PC-9 (cell line): ENCODE data around the gene STEAP1B. TPM values are rescaled to one million over a fixed set of nuclear protein-coding genes. Genes with fewer than 3 reads are reported as not detected.

ENCODE experiments used
- BruUV-seq: library from RNA; stranded (reverse); fragments of 400-500 nt; replicated peaks from 2 replicates; lab custom pipeline; 2021; lab: Mats Ljungman, UMichigan
- CTCF ChIA-PET: fragments of 300-600 bp; sonication (Branson Sonifier 250); formaldehyde crosslinking; loops from one replicate; lab custom pipeline; 2022; ENCODE audit warnings: antibody characterized with exemption; lab: Charles Lee
- POLR2A ChIA-PET: fragments of 300-600 bp; sonication (Branson Sonifier 250); formaldehyde crosslinking; loops from one replicate; lab custom pipeline; 2022; ENCODE audit warnings: antibody characterized with exemption; ENCODE audit not compliant: unreplicated experiment; lab: Charles Lee
- DNase-seq, 2 experiments: peaks; one replicate each; pipeline versions ENCODE4 v3.0.0 to v3.0.0-alpha.2; 2015 to 2022; ENCODE audit warnings: mixed read lengths in 1 of 2
- H2AFZ ChIP-seq: fragments of 200-600 bp; sonication (generic); 2 replicates; pipeline ENCODE4 v1.8.1; 2017; ENCODE audit warnings: antibody characterized with exemption
- H3F3A ChIP-seq: fragments of 200-600 bp; sonication (generic); 2 replicates; pipeline ENCODE4 v1.8.1; 2017; ENCODE audit warnings: antibody characterized with exemption, mild to moderate bottlenecking, low read depth; ENCODE audit not compliant: insufficient read depth
- H3K27ac ChIP-seq: fragments of 200-600 bp; sonication (generic); 2 replicates; pipeline ENCODE4 v1.6.1; 2016; ENCODE audit warnings: mixed run types
- H3K27me3 ChIP-seq: fragments of 200-600 bp; sonication (generic); 2 replicates; pipeline ENCODE4 v1.6.1; 2016; ENCODE audit warnings: low read depth, mixed run types; ENCODE audit not compliant: insufficient read depth
- H3K36me3 ChIP-seq: fragments of 200-600 bp; sonication (generic); 2 replicates; pipeline ENCODE4 v1.6.1; 2016; ENCODE audit warnings: low read depth, mixed run types
- H3K4me1 ChIP-seq: fragments of 200-600 bp; sonication (generic); replicated peaks from 2 replicates; pipeline ENCODE4 v1.6.1; 2016; ENCODE audit warnings: mixed run types; ENCODE audit not compliant: insufficient read depth
- H3K4me2 ChIP-seq: fragments of 200-600 bp; sonication (generic); 2 replicates; pipeline ENCODE4 v1.6.1; 2017; ENCODE audit warnings: mixed run types
- H3K4me3 ChIP-seq: fragments of 200-600 bp; sonication (generic); 2 replicates; pipeline ENCODE4 v1.6.1; 2016; ENCODE audit warnings: mixed run types
- H3K79me2 ChIP-seq: fragments of 200-600 bp; sonication (generic); 2 replicates; pipeline ENCODE4 v1.6.1; 2017; ENCODE audit warnings: low read depth, mixed run types
- H3K9me2 ChIP-seq: fragments of 200-600 bp; sonication (generic); 2 replicates; pipeline ENCODE4 v1.8.1; 2017; ENCODE audit warnings: mild to moderate bottlenecking; ENCODE audit not compliant: insufficient read depth
- H3K9me3 ChIP-seq: fragments of 200-600 bp; sonication (generic); 2 replicates; pipeline ENCODE4 v1.8.1; 2016; ENCODE audit warnings: low read depth; ENCODE audit not compliant: insufficient read depth
- H4K20me1 ChIP-seq: fragments of 200-600 bp; sonication (generic); 2 replicates; pipeline ENCODE4 v1.8.1; 2017; ENCODE audit not compliant: insufficient read depth
- EZH2 ChIP-seq: fragments of 200-600 bp; sonication (generic); IDR thresholded peaks from 2 replicates; pipeline ENCODE4 v1.8.0; 2017; ENCODE audit warnings: antibody characterized with exemption, low read depth
- intact Hi-C: fragments of 100-400 bp; cut with micrococcal nuclease; formaldehyde crosslinking; loops from one replicate; pipeline ENCODE4 v1.10.0; 2022; ENCODE audit not compliant: unreplicated experiment
- total RNA-seq: library from RNA; stranded (reverse); gene quantifications from 2 replicates; pipeline ENCODE4 v1.2.3, GENCODE V29; 2021
- TF ChIP-seq, protein P1 (sequence below): fragments of 200-600 bp; sonication (generic); conservative IDR thresholded peaks from 2 replicates; pipeline ENCODE4 v1.6.1; 2017; ENCODE audit warnings: mixed run types, antibody characterized with exemption, mild to moderate bottlenecking, moderate library complexity

STEAP1B gene
- total RNA-seq, 1 experiment from 2014 or later, result 0.35 TPM

DNA sequence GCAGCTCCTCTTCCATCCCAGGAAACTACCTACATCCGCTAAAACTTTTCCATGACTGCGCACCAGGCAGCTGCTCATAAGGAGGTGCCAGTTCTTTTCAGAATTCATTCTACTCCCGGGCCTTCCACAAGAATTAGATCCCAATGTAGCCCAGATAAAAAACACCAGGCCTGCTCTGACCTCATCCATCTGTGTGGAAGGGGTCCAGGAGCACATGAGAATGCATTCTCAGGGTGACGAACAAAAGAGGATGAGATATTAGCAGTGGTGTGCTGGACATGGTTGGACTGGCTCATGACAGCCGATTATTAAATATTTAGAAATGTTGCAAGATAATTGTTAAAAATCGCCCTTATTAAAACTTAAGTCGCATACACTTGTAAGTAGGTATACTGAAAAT is 43.2 kb upstream of the STEAP1B start:
- H3K79me2 ChIP-seq, result no peaks in the 10 kb centered on the region
- no peaks in the 10 kb centered on the region for H3K36me3 ChIP-seq
- no peak overlapping the region for H2AFZ ChIP-seq
- H3K4me2 ChIP-seq, result no peak overlapping the region
- H3K9me2 ChIP-seq, result no peaks in the 10 kb centered on the region
- TF ChIP-seq, protein P1, sequence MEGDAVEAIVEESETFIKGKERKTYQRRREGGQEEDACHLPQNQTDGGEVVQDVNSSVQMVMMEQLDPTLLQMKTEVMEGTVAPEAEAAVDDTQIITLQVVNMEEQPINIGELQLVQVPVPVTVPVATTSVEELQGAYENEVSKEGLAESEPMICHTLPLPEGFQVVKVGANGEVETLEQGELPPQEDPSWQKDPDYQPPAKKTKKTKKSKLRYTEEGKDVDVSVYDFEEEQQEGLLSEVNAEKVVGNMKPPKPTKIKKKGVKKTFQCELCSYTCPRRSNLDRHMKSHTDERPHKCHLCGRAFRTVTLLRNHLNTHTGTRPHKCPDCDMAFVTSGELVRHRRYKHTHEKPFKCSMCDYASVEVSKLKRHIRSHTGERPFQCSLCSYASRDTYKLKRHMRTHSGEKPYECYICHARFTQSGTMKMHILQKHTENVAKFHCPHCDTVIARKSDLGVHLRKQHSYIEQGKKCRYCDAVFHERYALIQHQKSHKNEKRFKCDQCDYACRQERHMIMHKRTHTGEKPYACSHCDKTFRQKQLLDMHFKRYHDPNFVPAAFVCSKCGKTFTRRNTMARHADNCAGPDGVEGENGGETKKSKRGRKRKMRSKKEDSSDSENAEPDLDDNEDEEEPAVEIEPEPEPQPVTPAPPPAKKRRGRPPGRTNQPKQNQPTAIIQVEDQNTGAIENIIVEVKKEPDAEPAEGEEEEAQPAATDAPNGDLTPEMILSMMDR, result no peak
- TF ChIP-seq EZH2, result no peak
- ChIA-PET CTCF (interaction anchor here (0.6 to 0.7 kb wide), 2 partner anchors 38 to 545 kb away, joined by 3 read pairs; no protein-coding TSS in a partner anchor), POLR2A (interaction anchor here (0.6 kb wide), 1 partner anchor 244 kb away, joined by 4 read pairs; no protein-coding TSS in a partner anchor)
- no peak overlapping the region for H3K4me3 ChIP-seq
- DNase-seq, result no peak
- BruUV-seq, result no TSS peak
- no peak overlapping the region for H3K27ac ChIP-seq
- H3K4me1 ChIP-seq, result no peaks in the 10 kb centered on the region
- no peaks in the 10 kb centered on the region for H3F3A ChIP-seq
- intact Hi-C loops, result no loop called here
- H4K20me1 ChIP-seq, result no peaks in the 10 kb centered on the region
- no peaks in the 10 kb centered on the region for H3K9me3 ChIP-seq
- no peaks in the 10 kb centered on the region for H3K27me3 ChIP-seq

DNA sequence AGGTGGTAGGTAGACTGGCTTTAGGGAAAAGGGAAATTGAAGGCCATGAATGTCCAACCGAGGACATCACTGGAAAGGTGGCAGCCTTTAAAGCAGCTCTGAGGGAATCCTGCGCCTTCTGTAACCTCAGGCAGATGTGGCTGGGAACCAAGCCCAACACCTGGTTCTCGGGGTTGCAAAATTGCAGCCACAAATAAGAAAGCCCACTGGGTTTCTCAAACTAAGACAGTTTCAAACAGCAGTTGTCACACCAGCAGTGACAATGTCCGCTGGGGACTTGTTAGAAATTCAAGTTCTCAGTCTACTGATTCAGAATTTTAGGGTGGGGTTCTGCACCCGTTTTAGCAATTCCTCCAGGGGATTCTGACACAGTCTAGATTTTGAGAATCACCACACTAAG is 42.7 kb upstream of the STEAP1B start:
- Histone ChIP-seq H3K27ac (no peak overlapping the region), H3K9me3 (no peaks in the 10 kb centered on the region), H3K36me3 (no peaks in the 10 kb centered on the region), H3K4me1 (no peaks in the 10 kb centered on the region), H3K4me3 (no peak overlapping the region), H3K4me2 (no peak overlapping the region), H2AFZ (no peak overlapping the region), H3K27me3 (no peaks in the 10 kb centered on the region), H3F3A (no peaks in the 10 kb centered on the region), H3K79me2 (no peaks in the 10 kb centered on the region), H3K9me2 (no peaks in the 10 kb centered on the region), H4K20me1 (no peaks in the 10 kb centered on the region)
- BruUV-seq, result no TSS peak
- DNase-seq, result peak in 1 of 2 experiments; percentile 27
- ChIA-PET POLR2A (no interaction called here), CTCF (interaction anchor here (0.6 to 0.7 kb wide), 3 partner anchors 37 to 581 kb away, joined by 3 to 10 read pairs (median 5); no protein-coding TSS in a partner anchor)
- intact Hi-C loops, result no loop called here
- TF ChIP-seq, protein P1, result no peak
- TF ChIP-seq EZH2, result no peak

DNA sequence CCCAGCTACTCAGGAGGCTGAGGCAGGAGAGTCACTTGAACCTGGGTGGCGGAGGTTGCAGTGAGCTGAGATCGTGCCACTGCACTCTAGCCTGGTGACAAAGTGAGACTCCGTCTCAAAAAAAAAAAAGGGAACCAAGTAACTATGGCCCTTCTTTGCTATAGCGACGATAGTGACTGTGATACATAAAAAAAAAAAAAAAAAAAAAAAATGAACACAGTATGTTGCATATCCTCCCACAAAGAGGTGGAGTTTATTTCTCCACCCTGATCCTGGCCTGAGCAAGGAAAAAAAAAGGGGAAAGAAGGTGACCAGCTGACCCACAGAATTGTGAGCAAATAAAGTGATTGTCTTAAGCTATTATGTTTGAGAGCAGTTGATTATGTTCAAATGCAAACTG is 42.3 kb upstream of the STEAP1B start:
- POLR2A ChIA-PET, result no interaction called here
- intact Hi-C loops, result no loop called here
- no peak overlapping the region for H3K4me3 ChIP-seq

More for the DNA sequence above, 42.3 kb upstream of the STEAP1B start:
- no peaks in the 10 kb centered on the region for H3K9me2 ChIP-seq
- no peaks in the 10 kb centered on the region for H3K36me3 ChIP-seq
- no peak overlapping the region for H2AFZ ChIP-seq
- no peaks in the 10 kb centered on the region for H4K20me1 ChIP-seq
- CTCF ChIA-PET, result interaction anchor here (0.6 to 0.7 kb wide), 2 partner anchors 580 to 581 kb away, joined by 5 to 10 read pairs; no protein-coding TSS in a partner anchor
- no peaks in the 10 kb centered on the region for H3K27me3 ChIP-seq
- no peaks in the 10 kb centered on the region for H3K79me2 ChIP-seq
- H3K4me1 ChIP-seq, result no peaks in the 10 kb centered on the region
- DNase-seq, result no peak
- H3F3A ChIP-seq, result no peaks in the 10 kb centered on the region
- H3K27ac ChIP-seq, result no peak overlapping the region
- no peak for TF ChIP-seq EZH2
- TF ChIP-seq, protein P1, result no peak
- BruUV-seq, result no TSS peak
- H3K9me3 ChIP-seq, result no peaks in the 10 kb centered on the region
- no peak overlapping the region for H3K4me2 ChIP-seq
